GM19035 (cell line): Measurements from ENCODE around the gene OR2A7.
"Not testable (repeated sequence)": the region's sequence is repeated elsewhere in the genome, so short reads cannot be mapped to it uniquely, and the experiment has no call there.

Experiments
- ATAC-seq: cut with Tn5 transposase; IDR thresholded peaks from one replicate; pipeline ENCODE4 v1.9.1; 2021; ENCODE audit not compliant: unreplicated experiment

The OR2A7 gene, protein sequence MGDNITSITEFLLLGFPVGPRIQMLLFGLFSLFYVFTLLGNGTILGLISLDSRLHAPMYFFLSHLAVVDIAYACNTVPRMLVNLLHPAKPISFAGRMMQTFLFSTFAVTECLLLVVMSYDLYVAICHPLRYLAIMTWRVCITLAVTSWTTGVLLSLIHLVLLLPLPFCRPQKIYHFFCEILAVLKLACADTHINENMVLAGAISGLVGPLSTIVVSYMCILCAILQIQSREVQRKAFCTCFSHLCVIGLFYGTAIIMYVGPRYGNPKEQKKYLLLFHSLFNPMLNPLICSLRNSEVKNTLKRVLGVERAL

DNA sequence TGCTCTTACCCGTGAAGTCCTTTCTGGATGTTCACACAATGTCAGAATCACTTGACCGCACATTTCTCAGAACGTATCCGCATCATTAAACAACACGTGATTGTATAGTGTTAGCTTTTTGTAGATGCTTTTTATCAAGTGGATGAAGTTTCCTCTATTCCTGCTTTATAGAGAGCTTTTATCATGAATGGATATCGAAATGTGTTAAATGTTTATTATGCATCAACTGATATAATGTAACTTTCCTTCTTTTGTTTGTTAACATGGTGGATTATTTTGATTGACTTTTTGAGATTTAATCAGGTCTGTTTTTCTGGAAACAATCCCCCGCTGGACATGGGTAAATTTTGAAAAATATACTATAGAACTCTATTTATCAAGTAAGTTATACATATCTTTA lies at the start of gene OR2A7:
Gene OR2A7 (minus strand): TSS at position 101 of the 400 bp plus-strand sequence. CDS start 5,164 bp downstream, outside the sequence.
- ATAC-seq: not testable (repeated sequence)

DNA sequence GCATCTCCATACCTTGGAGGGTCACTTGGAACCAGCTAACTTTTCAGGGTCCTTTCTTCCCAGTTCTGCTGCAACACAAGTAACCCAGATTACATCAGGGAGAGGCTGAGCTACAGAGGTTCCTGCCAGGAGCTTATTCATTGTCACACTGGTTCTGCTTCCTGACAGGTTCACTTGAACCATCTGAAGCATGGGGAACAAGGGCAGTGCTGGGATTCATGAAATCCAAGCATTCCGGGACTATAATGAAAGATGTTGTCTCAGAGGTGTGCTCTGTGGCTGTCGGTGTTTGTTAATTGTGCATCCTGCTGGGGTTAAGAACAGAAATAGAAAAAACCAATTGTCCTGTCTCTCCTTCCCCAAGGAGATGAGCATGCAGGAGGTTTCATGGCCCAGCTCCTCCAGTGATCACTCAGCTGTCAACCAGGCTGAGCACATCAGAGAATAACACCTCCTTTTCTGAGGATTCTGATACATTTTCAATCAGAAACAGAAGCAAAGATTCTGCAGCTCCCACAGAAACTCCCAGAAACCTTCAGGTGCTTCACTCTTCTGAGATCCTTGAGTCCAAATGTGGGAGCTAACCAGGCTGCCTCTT lies 47.4 kb upstream of the OR2A7 start, which contains the start of gene OR2A1:
Gene OR2A1 (plus strand): TSS at position 548 of the 598 bp plus-strand sequence. CDS start 5,706 bp downstream, outside the sequence.
- ATAC-seq: not testable (repeated sequence)

DNA sequence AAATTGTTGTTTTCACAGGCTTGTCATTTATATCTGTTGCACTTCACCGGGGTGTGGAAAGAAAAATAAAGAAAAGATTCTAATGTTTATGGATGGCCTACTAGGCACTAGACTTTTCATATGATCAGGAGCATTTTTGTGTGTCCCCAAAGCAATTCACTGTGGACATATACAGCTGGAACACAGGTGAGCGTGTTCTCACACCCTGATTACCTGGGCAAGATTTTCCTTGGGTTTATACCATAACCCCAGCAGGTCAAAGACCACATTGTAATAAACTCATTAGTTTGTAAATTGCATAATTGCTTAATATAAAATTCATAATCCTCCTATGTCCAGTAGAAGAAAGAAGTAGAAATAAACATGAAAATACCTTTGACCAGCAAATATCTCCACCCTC lies 46.6 kb upstream of the OR2A7 start:
- ATAC-seq: not testable (repeated sequence)

DNA sequence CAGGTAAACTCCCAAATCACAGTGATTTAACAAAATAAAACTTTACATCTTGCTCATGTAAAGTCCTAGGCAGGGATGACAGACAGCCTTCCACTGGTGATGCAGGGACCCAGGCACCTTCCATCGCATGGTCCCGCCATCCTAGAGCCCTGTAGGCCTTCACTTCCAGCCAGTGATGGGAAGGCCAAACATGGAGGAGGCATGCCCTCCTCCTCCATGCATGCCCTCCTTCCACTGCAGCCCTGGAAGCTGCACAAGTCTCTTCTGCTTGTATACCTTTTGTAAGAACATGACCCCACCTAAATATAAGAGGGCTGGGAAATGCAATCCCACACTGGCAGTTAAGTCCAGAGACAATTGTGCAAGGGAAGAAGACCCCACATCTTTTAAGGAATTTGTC lies 45.1 kb upstream of the OR2A7 start:
- not testable (repeated sequence) for ATAC-seq

DNA sequence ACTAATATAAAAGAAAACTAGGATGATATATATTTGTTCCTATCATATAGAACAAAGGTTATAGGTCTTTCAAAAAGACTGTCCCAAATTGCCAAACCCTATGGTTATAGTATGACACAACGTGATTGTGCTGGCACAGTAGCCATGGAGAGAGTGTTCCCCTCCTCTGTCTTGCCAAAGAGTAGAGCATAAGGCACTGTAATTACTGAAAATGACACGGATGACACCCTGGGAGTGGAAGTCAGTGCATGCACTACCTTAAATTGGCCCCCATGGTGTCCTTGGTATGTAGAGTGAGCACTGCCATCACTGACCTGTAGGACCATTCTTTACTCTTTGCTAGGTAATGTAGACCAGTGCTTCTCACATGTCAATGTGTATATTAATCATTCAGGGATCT lies 40.6 kb upstream of the OR2A7 start:
- ATAC-seq: not testable (repeated sequence)

DNA sequence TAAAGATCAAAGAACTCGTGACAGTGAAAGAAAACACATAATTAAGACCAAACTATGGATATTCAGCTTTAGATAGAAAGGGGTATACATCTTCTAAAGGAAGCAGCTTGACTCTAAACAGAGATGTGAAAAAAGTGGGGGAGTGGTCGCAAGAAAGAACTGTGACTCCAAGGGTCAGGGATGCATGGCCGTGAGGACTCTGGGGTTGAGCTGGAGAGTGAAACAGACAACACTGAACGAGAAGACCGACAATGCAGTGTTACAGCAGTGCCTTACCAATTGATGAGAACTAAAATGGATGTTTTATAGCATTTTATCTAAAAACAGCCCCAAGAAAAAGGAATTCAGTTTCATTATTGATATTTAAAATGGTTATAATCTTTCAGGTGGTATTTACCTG lies 39.0 kb upstream of the OR2A7 start:
- not testable (repeated sequence) for ATAC-seq

DNA sequence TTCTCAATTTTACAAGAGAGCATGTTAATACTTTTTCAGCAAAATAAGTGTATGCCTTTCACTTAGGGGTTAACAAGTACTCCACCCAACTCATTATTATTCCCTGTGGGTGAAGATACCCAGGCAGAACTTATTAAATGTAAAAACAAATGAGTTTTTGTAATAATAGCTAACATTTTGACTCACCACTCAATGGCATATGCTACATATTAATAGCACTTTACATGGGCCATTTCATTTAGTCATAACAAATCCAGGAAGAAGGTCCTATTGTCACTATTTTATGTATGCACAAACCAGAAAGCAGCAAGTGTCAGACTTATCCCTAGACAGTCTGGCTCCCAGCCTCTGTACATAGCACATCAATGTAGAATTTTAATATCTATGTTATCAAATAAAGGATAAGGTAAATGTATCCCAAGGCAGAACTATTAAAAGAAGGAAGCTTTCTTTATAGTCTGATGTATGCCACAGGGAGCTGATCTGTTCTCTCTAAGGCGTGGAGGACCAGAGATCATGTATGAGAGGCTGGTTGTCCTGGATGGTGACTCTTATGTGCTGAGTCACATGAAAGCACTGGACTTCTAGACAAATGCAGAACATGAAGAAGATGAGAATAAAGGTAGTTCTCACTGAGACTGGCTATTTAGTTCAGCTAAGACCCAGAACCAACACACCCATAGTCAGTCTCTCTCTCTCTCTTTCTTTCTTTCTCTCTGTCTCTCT lies 38.1 kb upstream of the OR2A7 start:
- ATAC-seq: not testable (repeated sequence)

DNA sequence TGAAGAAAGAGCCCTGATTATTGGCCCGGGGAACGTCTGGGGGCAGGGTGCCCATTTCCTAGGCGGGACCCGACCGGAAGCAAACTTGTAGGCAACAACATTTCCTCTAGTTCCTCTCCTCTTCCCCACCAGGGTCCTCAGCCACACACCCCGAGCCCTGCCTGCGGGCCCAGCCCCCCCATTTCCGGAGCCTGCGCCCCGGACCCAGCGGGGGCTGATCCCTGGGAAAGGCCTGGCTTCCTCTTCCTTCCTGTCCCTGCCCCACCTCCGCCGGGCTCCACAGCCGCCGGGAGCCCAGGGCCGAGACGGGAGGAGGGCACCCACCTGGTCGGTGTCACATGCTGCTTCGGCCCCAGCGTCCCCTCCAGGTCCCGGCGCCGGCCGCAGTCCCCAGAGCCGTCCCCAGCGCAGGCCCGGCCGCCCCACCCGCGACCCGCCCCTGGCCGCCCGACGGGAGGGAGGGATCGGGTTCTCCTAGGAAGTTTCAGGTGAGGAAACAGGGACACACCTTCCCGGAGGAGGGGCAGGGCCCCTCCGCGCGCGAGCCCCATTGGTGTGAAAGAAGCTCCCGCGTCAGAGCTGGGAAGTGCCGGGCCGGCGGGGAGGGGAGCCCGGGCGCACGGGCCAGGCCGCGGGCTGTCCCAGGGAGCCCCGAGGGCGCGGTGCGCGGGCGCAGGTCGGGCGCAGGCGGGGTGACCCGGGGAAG lies 29.4 kb upstream of the OR2A7 start:
- ATAC-seq: peak; percentile 77

DNA sequence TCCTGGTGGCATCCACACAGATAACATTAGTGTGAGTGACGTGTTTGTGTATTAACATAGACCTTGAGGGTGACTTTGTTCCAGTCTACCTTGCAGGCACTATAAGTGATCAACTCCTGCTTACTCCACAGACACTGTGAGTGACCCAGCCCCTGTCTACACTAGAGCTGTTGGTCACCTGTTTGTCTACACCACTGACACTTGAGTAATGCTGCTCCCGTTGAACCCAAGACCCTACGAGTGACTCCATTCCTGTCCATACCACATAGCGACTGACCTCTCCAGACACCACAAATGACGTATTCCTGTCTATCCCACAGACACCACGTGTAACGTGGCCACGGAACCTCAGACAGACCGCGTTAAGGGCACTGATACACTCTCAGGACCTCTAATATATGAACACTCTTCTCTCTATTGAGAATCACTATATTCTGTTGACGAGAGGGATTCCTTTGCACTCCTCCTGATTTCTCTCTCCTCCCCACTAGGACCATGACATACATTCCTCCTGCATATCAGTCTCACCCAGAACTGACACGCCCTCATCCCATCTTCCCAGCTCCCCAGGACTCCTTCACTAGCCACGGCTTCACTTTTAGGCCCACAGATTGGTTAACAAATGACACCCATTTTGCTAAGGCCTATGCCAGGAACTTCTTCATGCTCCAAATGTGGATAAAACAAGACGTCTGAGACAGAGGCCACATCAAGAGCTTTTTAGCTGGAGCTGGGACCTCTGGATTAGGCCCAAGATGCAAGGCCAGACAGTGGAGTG lies 28.0 kb upstream of the OR2A7 start:
- not testable (repeated sequence) for ATAC-seq

DNA sequence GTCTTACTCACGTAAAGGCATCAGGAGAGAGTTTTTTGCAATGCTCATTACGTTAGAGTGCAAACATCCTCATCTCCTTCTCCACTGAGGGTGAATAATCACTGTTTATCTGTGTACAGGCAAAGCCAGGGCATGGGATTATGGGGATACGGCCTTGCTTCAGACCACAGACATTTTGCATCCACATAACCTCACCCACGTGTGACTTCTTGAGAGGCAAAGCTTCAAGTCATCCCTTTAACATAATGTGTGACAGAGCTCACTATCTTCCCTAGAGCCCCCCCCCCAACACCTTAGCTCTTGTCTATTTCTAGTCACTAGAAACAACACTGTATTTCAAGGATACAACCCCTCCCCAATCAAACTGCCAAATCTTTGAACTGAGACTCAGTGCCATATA lies 27.0 kb upstream of the OR2A7 start:
- not testable (repeated sequence) for ATAC-seq

DNA sequence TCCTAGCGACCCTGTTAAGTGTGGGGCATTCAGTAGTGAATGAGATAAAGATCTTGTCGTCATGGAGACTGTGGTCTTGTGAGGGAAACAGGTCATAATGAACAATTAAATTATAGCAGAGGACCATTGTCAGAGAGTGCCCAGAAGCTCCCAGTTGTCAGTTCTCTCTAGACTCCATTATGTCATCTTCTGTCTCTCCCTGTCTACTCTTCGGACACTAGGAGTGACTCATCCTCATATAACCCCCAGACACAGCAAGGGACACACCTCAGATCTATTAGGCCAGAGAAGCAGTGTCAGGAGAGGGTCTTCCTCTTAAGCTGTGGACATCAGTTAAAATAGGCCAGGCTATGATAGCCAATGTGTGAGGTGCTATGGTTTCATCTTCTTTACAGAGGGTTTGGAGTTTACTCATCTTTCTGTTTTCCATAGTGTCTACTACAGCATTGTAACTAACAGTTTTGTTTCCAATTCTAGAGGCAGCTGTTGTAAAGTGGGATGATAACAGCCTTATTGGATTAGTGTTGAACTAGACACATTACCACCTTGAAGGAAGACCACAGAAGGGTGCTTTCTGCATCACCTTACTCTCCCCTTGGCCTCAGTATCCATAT lies 22.7 kb upstream of the OR2A7 start:
- not testable (repeated sequence) for ATAC-seq

DNA sequence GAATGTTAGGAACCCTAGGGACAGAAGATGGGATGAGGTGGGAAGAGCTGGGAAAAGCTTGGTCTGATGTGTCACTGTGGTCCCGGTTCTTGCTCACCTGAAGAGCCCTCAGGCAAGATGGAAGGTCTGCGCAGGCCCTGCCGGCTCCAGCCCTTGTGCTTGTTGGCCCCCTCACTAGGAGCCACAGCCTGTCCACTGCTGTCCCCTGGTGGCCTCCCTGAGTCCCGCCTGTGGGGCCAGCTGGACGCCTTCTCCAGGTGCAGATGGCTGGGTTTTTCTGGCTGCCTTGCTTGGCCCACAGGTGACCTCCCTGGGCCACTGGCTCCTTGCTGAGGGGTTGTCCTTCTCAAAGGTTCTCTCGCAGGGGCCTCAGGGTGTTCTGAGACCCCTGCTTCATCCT lies 19.1 kb upstream of the OR2A7 start:
- not testable (repeated sequence) for ATAC-seq

DNA sequence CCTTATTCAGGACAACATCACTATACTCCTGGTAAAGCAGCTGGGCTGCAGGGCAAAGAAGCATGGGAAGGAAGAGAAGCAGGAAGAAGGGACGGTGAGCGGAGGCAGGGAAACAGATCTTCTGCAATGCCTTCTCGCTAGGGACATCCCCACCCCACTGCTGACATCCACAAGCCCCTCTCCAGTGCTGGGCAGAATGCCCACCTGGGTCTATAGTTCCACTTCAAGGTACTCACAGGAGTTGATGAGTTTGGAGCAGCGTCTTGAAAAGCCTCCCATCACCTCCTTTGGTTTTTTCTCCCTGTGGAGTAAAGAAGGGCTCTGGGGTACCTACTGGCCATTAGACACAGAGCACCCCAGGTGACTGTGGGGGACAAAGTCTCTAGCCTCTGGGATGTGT lies 17.9 kb upstream of the OR2A7 start:
- not testable (repeated sequence) for ATAC-seq

DNA sequence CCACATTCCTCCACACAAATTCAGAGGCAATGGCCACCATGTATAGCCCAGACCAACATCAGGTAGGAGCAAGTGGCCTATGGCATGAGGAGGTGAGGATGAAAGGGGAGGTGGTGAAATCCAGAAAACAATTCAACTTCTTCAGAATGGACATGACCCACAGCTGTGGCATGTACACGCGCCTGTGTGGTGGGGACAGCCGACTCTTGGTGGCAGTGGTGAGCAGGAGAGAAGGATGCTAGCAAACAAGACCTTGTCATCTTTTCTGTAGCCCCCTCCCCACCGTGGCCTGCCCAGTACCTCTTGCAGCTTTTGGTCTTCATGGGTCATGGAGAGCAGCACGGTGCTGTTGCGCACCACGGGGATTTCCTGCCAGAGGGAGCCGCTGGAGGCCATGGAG lies 17.4 kb upstream of the OR2A7 start:
- ATAC-seq: not testable (repeated sequence)

DNA sequence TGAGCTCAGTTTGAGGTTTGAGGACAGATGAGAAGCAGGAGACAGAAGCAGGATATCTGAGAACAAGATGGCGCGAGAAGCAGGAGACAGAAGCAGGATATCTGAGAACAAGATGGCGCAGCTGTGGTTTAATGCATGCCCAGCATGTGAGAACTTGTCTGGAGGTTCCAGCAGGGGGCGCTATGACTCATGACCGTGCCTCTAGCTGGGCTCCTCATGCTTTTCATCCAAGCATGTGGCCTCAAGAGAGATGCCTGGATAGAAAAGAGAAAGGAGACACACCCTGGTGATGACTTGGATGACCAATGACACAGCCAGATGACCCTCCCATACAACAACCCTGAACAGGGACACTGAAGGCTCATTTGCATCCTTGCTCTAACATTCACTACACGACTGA lies 15.4 kb upstream of the OR2A7 start:
- ATAC-seq: not testable (repeated sequence)

DNA sequence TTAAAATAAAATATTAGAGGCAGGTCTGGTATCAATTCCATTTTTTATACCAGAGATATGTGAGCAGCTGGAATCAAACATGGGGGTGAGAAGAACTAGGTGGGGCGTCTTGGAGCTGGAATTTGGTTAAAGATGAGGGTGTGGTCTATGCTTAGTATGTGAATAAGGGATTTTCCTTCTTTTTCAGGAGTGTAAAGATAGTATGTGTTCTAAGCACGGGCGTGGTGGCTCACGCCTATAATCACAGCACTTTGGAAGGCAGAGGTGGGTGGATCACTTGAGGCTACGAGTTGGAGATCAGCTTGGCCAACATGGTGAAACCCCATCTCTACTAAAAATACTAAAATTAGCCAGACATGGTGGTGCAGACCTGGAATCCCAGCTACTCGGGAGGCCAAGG lies 10.7 kb upstream of the OR2A7 start:
- not testable (repeated sequence) for ATAC-seq

DNA sequence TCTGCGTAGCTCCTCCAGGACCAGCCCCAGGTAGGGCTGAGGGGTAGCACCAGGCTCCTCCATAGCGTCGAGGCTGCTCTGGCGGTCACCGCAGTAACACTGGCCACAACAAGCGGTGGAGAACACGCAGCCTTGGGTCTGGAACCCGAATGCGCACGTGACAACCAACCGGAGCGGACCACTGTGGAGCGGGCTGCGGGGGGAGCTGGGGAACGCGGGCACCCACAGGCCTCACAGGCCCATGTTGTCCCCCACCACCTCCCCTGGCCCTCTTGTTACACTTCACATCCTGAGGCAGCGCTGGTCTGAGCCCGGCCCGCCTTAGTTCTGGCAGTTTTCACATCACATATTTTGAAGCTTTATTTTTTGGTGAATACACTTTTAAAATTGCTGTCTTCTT lies 4.6 kb upstream of the OR2A7 start, which contains the start of gene CTAGE8:
Gene CTAGE8 (minus strand): TSS at position 101 of the 400 bp plus-strand sequence. CDS start 38 bp downstream, at position 63.
- ATAC-seq: not testable (repeated sequence)

DNA sequence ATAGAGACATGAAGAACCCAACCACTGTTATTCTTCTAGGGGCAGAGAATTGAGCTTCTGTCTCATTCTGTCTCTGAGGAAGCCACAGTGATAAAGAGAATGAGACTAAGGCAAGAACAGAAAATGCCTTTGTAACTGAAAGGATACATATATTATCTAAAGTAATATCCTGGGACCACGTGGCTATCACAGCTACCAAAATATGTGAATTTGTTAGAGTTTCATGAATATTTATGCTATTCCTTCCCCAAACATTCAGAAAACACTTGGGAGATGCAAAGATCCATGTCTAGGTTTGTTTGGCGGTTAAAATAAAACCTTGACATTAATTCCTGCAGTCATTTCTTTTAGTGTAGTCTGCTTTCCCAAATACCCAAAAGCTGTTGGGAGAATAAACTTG lies 2.5 kb downstream of the OR2A7 start:
- ATAC-seq: not testable (repeated sequence)

DNA sequence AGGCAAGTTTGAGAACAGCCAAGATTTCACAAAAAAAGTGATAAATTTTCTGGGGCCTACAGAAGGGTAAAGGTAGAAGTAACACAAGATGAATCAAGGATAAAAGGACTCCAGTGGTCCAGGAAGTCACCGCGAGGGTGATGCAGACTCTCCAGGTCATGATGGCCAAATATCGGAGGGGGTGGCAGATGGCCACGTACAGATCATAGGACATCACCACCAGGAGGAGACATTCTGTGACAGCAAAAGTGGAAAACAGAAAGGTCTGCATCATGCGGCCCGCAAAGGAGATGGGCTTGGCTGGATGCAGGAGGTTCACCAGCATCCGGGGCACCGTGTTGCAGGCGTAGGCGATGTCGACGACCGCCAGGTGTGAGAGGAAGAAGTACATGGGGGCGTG lies 5.5 kb downstream of the OR2A7 start:
- not testable (repeated sequence) for ATAC-seq

DNA sequence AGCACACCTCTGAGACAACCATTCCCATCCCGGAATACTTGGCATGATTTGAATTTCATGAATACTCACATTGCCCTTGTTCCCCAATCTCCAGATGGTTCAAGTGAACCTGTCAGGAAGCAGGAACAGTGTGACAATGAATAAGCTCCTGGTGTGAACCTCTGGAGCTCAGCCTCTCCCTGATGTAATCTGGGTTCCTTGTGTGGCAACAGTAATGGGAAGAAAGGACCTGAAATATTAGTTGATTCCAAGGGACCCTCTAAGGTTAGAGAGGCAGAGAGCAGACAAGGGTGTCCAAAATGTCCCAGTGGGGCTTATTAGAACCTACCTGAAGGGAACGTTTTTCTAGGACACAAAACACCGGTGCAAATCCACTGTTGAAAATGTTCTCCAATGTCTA lies 8.5 kb downstream of the OR2A7 start:
- ATAC-seq: no peak
